SU-DHL-6 (cell line): Measurements from ENCODE around the gene MAST4.

Experiments used
- CTCF ChIP-seq: fragments of 200-600 bp; sonication (generic); IDR thresholded peaks from one replicate; pipeline ENCODE4 v1.5.1; 2017; ENCODE audit warnings: antibody characterized with exemption, mild to moderate bottlenecking, low read length, moderate library complexity; ENCODE audit not compliant: insufficient read depth, poor library complexity, severe bottlenecking
- EZH2phosphoT487 ChIP-seq: fragments of 200-600 bp; sonication (generic), shearing (Covaris generic); conservative IDR thresholded peaks from 2 replicates; pipeline ENCODE4 v1.6.1; 2018; ENCODE audit warnings: mild to moderate bottlenecking, antibody characterized with exemption, low read length, moderate library complexity, mixed read lengths

GRCh38 chr5:66915531-66915930 lies 319.3 kb downstream of the MAST4 start:
- TF ChIP-seq CTCF (no peak), EZH2phosphoT487 (no peak)
